GM18870 (cell line): ENCODE data around the gene RTN3.
A peak's percentile ranks its signal among the peaks of the same experiment; 100 is the strongest.
"Not testable (repeated sequence)": the region's sequence is repeated elsewhere in the genome, so short reads cannot be mapped to it uniquely, and the experiment has no call there.

ENCODE experiments used
- ATAC-seq: cut with Tn5 transposase; IDR thresholded peaks from one replicate; pipeline ENCODE4 v1.9.1; 2021; ENCODE audit warnings: moderate library complexity; ENCODE audit not compliant: unreplicated experiment

Gene RTN3

DNA sequence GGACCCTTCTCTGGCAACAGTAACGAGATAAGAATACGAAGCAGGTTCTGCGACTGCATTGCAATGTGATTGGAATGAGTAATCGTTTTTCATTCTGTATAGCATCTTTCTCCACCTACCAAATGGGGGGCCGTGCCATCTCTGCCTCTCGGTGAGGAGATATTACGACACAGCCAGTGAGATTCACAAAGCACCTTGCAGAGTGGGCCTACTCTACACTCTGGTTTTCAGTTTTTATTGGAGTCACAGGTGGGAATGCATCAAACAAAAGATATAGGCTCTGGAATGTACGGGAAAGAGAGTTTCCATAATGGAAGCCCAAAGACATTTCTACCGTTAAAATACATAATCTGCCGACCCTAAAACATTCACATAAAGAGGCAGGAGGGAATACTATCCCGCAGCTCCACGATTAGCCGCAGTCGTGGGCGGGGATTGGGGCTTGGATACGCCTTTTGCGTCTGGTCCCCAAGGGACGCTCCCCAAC is 423 bp upstream of the RTN3 start:
- ATAC-seq: no peak

DNA sequence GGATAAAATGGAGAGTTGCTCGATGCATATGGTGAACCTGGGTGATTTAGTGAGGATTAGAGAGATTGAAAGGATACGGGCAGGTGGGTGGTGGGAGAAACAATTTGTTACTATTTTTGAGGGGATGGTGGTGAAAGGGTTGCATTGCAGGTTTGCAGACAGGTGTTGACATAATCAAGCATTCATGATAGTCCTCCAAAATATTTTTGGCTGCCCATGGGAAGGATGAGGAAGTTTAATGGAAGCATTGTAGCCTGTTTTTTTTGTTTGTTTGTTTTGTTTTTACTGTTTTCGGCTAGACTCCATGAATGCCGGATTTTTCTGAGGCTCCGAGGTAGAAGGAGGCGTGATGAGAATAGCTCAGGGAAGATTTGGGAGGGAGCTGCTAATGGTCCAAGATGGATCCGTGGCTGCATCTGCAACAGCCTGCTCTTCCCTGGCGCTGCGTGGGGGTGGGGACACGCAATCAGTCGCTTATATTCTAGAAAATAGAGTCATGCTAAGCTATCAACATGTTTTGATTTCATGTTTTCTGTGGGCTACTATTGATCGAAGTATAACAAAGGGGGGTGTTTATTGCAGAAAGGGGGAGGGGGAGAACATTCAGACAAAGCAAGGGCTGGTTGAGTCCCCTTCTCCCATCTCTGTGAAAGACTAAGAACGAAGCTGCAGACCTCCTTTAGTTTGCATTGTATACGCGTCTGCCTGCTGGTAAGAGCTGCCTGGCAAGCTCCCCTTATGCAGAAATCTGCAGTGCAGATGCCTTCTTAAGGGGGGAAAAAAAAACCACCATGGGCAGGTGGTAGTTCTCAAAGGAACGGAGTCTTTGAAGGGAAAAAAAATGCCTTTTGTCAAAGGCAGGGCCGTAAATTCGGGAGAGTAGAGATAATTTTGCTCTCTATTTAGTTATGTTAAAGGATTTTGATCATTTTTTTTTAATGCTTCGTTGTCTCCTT is 1.0 kb downstream of the RTN3 start:
- peak; percentile 20 for ATAC-seq

DNA sequence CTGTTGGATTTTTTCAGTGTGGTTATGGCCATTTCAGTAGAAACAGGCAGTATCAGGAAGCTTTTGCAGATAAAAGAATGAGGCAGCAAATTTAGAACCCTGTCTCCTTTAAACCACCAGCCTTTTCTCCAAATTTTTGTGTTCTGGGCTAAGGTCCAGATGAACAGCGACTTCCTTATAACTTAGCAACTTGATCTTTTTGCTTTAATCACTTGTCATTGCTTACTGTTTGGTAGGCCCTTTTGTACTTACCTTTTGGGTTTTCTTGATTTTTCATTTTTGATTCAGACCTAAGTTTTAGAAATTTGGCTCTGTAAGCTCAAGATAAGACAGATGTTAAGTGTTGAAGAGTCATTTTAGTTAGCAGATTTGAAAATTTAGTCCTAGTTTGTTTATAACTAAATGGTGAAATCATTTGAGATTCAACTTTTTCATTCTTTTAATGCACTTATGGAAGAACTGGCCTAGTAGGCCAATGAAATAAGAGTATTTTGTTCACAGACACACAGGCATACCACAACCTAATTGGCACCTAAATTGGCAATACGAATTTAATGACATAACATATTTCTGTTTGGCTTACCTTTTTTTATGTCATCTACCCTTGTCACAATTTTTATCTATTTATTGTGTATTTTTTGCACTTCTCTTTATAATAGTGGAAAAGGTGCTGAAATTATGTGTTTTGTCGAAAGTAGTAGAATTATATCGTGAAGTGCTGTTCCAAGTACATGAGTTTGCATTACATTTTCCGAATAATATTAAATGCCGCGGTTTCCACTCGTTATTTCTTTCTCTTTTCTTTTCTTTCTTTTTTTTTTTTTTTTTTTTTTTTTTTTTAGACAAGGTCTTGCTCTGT is 2.1 kb downstream of the RTN3 start:
- no peak for ATAC-seq

DNA sequence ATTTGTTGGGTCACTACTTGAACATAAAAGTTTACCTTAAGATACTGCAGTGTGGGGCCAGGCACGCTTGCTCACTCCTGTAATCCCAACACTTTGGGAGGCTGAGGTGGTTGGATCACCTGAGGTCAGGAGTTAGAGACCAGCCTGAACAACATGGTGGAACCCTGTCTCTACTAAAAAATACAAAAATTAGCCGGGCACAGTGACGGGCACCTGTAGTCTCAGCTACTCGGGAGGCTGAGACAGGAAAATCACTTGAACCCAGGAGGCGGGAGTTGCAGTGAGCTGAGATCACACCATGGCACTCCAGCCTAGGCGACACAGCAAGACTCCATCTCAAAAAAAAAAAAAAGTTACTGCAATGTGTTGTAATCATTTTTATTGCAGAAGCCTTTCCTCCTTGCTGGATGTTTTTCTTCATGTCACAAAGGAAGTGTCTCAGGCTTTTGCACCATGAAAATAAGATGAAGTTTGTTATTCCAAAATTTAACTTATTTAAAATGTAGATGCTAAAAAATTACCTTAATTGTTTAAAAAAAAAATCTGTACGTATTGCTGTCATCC is 3.9 kb downstream of the RTN3 start:
- not testable (repeated sequence) for ATAC-seq

DNA sequence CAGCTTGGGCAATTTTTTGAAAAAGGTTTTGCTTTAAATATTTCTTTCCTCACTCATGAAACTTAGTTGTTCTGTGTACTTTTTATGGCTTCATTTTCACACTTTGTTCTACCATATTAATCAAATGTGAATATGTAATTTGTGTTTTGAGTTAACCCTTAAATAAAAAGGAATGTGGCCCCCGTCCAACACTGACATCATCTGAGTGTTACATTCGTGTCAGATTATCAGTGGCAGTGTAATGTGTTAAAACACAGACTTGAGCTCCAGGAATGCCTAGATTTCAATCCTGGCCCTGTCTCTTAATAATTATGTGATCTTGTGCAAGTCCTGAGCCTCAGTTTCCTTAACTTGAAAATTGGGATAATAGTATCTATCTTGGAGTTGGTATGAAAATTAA is 5.6 kb downstream of the RTN3 start:
- ATAC-seq: no peak

DNA sequence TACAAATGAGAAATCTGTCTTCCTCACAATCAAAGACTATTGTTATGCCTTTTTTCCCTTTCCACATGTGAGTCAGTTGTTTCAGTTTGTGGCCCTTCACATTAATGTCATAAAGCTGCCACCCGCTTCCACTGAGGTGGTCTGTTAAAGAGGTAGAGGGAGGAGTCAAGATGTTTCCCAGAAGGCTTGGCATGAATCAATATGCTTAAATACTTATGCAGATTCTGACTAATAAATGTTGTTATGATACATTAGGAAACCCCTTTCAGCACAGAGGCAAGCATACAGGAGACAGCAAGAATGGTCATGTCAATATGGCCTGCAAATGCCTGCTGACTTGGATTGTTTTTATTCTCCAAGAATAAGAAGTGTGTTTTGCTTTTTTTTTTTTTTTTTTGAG is 6.5 kb downstream of the RTN3 start:
- ATAC-seq: no peak

DNA sequence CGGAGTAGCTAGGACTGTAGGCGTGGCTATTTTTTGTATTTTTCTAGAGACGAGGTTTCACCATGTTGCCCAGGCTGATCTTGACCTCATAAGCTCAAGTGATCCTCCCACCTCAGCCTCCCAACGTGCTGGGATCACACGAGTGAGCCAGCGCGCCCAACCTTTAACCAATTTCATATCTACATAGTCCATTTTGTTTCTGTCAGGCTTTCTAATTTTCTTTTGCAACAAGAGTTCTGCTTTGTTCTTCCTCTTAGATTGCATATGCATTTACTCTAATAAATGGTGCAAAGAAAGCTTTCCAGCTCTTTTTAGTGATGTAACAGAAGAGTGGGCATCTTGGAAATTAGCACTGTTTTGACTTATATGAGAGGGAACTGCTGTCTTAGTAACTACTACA is 13.3 kb downstream of the RTN3 start:
- no peak for ATAC-seq

DNA sequence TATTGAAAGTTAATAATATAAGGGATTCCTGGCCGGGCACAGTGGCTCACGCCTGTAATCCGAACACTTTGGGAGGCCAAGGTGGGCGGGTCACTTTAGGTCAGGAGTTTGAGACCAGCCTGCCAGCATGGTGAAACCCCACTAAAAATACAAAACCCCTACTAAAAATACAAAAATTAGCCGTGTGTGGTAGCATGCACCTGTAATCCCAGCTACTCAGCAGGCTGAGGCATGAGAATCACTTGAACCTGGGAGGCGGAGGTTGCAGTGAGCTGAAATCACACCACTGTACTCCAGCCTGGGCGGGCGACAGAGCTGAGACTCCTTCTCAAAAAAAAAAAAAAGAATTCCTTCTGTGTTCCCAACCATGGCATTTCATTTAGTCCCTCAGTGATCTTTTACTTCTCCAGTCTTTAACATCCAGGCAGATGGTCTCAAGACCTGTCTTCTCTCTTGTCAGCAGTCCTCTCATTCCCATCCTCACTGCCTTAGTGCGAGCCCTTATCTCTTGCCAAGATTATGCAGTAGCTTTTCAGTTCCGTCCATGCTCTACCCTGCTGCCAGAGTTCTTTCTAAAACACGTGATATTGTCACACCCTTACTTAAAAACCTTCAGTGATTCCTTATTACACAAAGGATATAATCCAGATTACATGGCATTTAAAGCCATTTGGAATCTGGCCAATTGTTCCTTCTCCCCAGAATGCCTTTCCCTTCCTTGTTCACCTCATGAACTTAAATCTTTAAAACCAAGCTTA is 17.9 kb downstream of the RTN3 start:
- ATAC-seq: no peak

DNA sequence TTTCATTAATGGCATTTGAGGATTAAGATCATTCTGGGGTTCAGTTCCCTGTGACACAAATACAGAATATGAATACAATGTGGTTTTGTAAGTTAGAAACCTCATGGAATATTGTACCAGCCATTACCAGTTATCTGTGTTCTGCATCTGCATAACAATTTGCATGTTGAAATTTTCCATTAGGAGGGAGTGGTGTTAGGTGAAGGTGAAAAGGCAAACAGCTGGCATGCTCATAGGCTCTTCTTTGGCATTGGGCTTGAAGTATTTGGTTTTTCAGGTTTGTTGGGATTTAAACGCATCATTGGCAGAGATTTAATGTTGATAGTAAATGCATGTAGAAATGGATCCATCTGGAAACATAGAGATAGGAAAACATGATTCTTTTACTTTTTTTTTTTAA is 18.6 kb downstream of the RTN3 start:
- no peak for ATAC-seq

DNA sequence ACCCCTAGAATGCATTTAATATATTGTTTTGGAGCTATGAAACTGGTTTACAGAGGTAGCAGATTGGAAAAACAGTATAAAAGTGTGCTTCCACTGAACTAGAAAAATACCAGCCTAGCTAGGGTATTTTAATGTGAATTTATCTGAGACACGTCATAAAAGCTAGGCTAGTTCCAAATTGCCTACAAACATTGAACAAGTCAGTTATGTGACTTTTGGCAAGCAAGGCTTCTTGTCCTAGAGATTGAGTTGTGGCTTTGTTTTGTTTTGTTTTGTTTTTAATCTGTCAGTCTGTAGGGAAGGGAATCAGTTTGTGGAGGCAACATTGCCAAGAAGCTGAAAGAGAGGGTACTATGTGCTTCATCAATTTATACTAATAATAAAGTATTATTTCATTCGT is 24.2 kb downstream of the RTN3 start:
- ATAC-seq: no peak

DNA sequence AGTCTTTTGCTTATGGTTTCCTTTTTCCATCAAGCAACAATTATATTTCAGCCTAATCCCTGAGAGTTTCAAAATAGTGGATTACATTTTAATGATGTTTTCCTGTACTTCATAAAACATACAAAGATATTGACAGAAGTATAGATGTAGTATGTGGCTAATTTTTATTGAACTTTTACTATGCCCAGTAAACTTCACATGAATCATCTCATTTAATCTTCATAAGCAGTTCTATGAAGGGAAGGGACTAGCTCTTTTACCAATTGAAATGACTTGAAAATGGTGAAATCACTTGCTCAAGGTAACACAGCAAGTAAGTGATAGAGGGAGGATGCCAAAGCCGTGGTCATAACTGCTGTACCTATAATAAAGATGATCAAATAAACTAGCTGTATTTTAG is 27.5 kb downstream of the RTN3 start:
- no peak for ATAC-seq

DNA sequence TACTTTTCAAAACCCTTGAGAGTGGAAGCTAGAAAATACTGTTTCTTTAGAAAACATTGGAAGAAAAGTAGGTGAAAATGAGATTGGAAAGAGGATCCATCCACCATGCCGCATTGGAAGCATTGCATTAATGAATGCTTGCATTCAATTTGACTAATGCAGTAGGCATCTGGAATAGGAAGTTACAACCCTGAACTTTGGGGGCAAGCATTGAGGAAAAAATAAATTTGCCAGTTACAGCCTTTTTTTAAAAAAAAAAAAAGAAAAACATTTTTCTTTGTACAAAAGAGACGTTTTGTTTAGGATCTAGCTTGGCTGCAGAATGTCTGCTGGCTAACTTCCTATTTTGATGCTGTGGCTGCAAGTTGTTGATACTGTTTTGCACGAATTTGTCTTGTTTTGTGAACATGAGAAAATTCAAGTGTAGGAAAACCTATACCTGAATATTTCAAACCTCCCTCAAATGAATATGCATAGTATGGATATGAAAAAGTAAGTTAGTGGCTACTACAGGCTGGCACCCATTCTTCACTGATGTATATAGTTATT is 28.1 kb downstream of the RTN3 start:
- no peak for ATAC-seq

DNA sequence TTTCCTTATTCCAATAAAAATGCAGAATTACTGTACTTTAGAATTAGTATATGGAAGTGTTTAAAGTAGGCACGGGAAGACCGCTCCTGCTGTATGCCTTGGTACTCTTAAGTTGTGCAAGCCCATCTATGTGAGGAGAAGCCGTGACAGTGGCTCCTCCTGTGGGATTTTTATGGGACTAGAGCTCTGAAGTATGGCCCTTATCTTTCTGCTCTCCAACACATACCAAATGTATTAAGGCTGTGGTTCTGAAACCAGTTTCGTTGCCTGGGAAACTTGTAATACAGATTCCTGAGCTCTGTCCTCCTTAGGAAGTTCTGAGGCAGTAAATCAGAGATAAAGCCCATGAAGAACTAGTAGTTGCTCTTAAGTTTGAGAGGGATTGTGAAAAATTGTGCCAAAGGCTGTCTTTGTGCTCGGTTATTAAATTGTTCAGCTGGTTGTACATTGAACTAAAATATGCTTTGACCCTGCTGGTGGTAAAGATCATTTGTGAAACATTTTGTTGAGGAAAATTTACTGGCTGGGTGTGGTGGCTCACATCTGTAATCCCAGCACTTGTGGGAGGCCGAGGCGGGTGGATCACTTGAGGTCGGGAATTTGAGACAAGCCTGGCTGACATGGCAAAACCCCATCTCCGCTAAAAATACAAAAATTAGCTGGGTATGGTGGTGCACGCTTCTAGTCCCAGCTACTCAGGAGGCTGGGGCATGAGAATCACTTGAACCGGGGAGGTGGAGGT is 29.3 kb downstream of the RTN3 start:
- no peak for ATAC-seq

DNA sequence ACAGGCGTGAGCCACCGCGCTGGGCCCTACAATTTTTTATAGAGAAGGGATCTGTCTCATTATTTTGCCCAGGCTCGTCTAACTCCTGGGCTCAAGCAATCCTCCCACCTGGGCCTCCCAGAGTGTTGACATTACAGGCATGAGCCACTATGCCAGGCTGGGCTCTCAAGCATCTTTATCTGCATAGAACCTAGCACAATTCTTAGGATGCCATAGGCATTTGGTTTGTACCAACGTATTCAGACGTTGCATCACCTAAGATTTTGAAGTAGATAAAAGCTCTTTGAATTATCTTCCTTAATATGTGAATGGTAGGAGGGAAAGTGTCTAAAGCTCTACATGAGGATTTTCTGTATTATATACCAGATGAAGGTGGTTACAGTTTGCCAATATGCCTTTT is 30.5 kb downstream of the RTN3 start:
- ATAC-seq: no peak

DNA sequence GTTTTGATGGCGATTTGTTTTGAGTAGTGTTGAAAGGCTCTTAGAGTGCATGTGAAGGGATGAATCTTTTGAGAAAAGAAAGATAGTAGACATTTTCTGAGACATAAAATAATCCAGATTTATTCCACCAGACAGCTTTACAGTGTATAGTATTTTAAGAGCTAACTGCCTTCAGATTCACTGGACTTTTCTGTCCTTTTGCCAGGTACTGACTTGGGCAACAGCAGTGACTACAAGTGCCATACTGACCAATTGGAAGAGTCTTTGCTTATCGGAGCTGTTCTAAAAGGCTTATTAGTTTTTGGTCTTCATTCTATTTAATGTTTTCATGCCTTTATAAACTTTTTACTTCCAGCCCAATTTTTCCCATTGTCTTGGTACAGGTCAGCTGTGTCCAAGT is 32.5 kb downstream of the RTN3 start:
- ATAC-seq: no peak

DNA sequence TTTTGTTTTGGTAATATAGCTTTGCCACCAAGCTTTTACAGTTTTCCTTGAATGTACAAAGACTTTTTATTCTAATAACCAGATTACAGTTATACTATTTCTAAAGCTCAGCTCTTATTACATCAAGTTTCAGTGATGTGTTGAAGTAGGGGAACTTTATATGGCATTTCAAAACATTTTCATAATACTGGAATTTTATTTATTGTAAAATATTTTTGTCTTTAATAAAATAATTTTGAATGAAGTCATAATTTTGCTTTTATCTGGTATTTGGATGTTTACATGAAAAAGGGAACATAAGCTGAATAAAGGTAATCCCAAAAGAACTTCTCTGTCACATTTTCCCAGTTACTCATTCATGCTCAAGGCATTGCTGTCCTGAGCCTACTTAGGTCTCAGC is 34.7 kb downstream of the RTN3 start:
- no peak for ATAC-seq

DNA sequence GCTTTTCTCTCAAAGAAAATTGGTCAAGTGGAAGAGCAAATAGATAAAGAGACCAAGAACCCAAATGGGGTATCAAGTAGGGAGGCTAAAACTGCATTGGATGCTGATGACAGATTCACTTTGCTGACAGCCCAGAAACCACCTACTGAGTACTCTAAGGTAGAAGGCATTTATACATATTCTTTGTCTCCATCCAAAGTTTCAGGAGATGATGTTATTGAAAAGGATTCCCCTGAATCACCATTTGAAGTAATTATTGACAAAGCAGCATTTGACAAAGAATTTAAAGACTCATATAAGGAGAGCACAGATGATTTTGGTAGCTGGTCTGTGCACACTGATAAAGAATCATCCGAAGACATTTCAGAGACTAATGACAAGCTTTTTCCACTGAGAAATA is 37.7 kb downstream of the RTN3 start:
- ATAC-seq: no peak

DNA sequence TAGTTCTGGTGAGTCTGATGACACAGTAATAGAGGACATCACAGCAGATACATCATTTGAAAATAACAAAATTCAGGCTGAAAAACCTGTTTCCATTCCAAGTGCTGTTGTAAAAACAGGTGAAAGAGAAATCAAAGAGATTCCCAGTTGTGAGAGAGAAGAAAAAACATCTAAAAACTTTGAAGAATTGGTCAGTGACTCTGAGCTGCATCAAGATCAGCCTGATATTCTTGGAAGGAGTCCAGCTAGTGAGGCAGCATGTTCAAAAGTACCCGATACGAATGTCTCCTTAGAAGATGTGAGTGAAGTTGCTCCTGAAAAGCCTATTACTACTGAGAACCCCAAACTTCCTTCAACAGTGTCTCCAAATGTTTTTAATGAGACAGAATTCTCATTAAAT is 38.7 kb downstream of the RTN3 start:
- ATAC-seq: no peak

DNA sequence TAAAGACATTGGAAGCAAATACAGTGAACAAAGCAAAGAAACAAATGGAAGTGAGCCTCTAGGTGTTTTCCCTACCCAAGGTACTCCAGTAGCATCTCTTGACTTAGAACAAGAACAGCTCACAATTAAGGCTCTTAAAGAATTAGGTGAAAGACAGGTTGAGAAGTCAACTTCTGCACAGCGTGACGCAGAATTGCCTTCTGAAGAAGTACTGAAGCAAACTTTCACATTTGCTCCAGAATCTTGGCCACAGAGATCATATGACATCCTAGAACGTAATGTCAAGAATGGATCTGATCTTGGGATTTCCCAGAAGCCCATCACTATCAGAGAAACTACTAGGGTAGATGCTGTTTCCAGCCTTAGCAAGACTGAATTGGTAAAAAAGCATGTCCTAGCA is 39.3 kb downstream of the RTN3 start:
- ATAC-seq: no peak

DNA sequence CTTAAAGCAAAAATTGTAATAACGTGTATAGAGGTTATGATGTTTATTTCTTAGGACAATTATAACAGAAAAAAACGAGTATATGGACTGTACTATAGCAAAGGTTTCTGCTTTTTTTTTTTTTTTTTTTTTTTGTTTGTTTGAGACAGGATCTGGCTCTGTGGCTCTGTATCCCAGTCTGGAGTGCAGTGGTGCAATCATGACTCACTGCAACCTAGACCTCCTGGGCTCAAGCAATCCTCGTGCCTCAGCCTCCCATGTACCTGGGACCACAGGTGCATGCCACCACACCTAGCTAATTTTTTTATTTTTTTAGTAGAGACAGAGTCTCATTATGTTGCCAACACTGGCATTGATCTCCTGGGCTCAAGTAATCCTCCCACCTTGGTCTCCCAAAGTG is 48.0 kb downstream of the RTN3 start:
- ATAC-seq: no peak
